KMS-11 (cell line): Measurements from ENCODE around the gene CPSF4L.

Source experiments
- H2AFZ ChIP-seq: fragments of 200-600 bp; sonication (generic); 2 replicates; pipeline ENCODE4 v1.6.1; 2016; ENCODE audit warnings: antibody characterized with exemption, mixed run types, low read depth
- H3K27ac ChIP-seq: fragments of 200-600 bp; sonication (generic); 2 replicates; pipeline ENCODE4 v1.6.1; 2016; ENCODE audit warnings: mild to moderate bottlenecking, mixed run types
- H3K27me3 ChIP-seq: fragments of 200-600 bp; sonication (generic); 2 replicates; pipeline ENCODE4 v1.6.1; 2017; ENCODE audit warnings: mild to moderate bottlenecking, low read depth, mixed run types, moderate library complexity; ENCODE audit not compliant: insufficient read depth
- H3K36me3 ChIP-seq: fragments of 200-600 bp; sonication (generic); 2 replicates; pipeline ENCODE4 v1.6.1; 2017; ENCODE audit warnings: mild to moderate bottlenecking, mixed run types; ENCODE audit not compliant: insufficient read depth
- H3K4me1 ChIP-seq: fragments of 200-600 bp; sonication (generic); 2 replicates; pipeline ENCODE4 v1.6.1; 2016; ENCODE audit warnings: mild to moderate bottlenecking, low read depth, mixed run types; ENCODE audit not compliant: poor library complexity, severe bottlenecking
- H3K4me2 ChIP-seq: fragments of 200-600 bp; sonication (generic); 2 replicates; pipeline ENCODE4 v1.7.0; 2016; ENCODE audit warnings: mild to moderate bottlenecking, mixed run types
- H3K4me3 ChIP-seq: fragments of 200-600 bp; sonication (generic); IDR thresholded peaks from 2 replicates; pipeline ENCODE4 v1.6.1; 2017; ENCODE audit warnings: low read depth, low read length, mixed read lengths; ENCODE audit not compliant: insufficient read depth
- H3K79me2 ChIP-seq: fragments of 200-600 bp; sonication (generic); 2 replicates; pipeline ENCODE4 v1.6.1; 2016; ENCODE audit warnings: low read depth, mixed run types; ENCODE audit not compliant: insufficient read depth
- H3K9ac ChIP-seq: fragments of 200-600 bp; sonication (generic); 2 replicates; pipeline ENCODE4 v1.6.1; 2016; ENCODE audit warnings: mild to moderate bottlenecking, mixed run types
- H4K20me1 ChIP-seq: fragments of 200-600 bp; sonication (generic); 2 replicates; pipeline ENCODE4 v1.6.1; 2016; ENCODE audit warnings: mild to moderate bottlenecking, mixed run types; ENCODE audit not compliant: insufficient read depth
- CTCF ChIP-seq: fragments of 200-600 bp; sonication (generic); conservative IDR thresholded peaks from 2 replicates; pipeline ENCODE4 v1.6.1; 2017; ENCODE audit warnings: low read depth, mild to moderate bottlenecking, antibody characterized with exemption, low read length, moderate library complexity, mixed read lengths

Gene CPSF4L

GRCh38 chr17:73304438-73304837 is 42.8 kb upstream of the CPSF4L start:
- Histone ChIP-seq H3K79me2 (no peaks in the 10 kb centered on the region; the same call in 1 of the 2 replicates), H3K27ac (no peak overlapping the region), H3K4me1 (peaks cover 3% of the 10 kb centered on the region)

GRCh38 chr17:73302189-73302588 is 40.5 kb upstream of the CPSF4L start:
- Histone ChIP-seq H3K9ac (no peak overlapping the region), H3K27ac (no peak overlapping the region), H3K27me3 (no peaks in the 10 kb centered on the region), H3K4me2 (no peak overlapping the region), H3K36me3 (no peaks in the 10 kb centered on the region), H3K4me1 (peaks cover 6% of the 10 kb centered on the region), H2AFZ (no peak overlapping the region), H3K79me2 (no peaks in the 10 kb centered on the region; the same call in 1 of the 2 replicates), H4K20me1 (no peaks in the 10 kb centered on the region), H3K4me3 (no peak overlapping the region)
- no peak for TF ChIP-seq CTCF

More at GRCh38 chr17:73304438-73304837, 42.8 kb upstream of the CPSF4L start:
- no peak for TF ChIP-seq CTCF
- H4K20me1 ChIP-seq, result no peaks in the 10 kb centered on the region
- H3K27me3 ChIP-seq, result no peaks in the 10 kb centered on the region
- H3K4me2 ChIP-seq, result no peak overlapping the region
- H2AFZ ChIP-seq, result no peak overlapping the region
- no peaks in the 10 kb centered on the region for H3K36me3 ChIP-seq
- no peak overlapping the region for H3K9ac ChIP-seq
- H3K4me3 ChIP-seq, result no peak overlapping the region

GRCh38 chr17:73301369-73301768 is 39.7 kb upstream of the CPSF4L start:
- Histone ChIP-seq H3K27ac (no peak overlapping the region), H3K4me1 (peaks cover 6% of the 10 kb centered on the region)

GRCh38 chr17:73300392-73300791 is 38.7 kb upstream of the CPSF4L start:
- Histone ChIP-seq H3K36me3 (no peaks in the 10 kb centered on the region), H3K4me2 (no peak overlapping the region), H3K4me1 (peaks cover 6% of the 10 kb centered on the region), H3K9ac (no peak overlapping the region), H4K20me1 (no peaks in the 10 kb centered on the region), H2AFZ (no peak overlapping the region), H3K79me2 (no peaks in the 10 kb centered on the region; the same call in 1 of the 2 replicates), H3K27ac (no peak overlapping the region), H3K27me3 (no peaks in the 10 kb centered on the region), H3K4me3 (no peak overlapping the region)
- no peak for TF ChIP-seq CTCF

More at GRCh38 chr17:73301369-73301768, 39.7 kb upstream of the CPSF4L start:
- no peak overlapping the region for H2AFZ ChIP-seq
- no peaks in the 10 kb centered on the region; the same call in 1 of the 2 replicates for H3K79me2 ChIP-seq
- TF ChIP-seq CTCF, result no peak
- H3K4me2 ChIP-seq, result no peak overlapping the region
- H3K4me3 ChIP-seq, result no peak overlapping the region
- no peaks in the 10 kb centered on the region for H4K20me1 ChIP-seq
- H3K27me3 ChIP-seq, result no peaks in the 10 kb centered on the region
- no peak overlapping the region for H3K9ac ChIP-seq
- no peaks in the 10 kb centered on the region for H3K36me3 ChIP-seq
